ENCODE results near the gene KPNB1.

Gene KPNB1

GRCh38 chr17:47695429-47696376 is 46.0 kb downstream of the KPNB1 start:
- H3K4me3 ChIP-seq (ENCODE audit: low read length): peak overlapping the region; percentile 57
- TF ChIP-seq CTCF (conservative IDR thresholded peaks at IDR 0.05; ENCODE audit: low read depth, low read length): no peak
- no peak for DNase-seq (ENCODE audit: low read depth)

GRCh38 chr17:47696717-47697642 is 47.3 kb downstream of the KPNB1 start:
- H3K4me3 ChIP-seq (ENCODE audit: low read length): no peak overlapping the region
- DNase-seq (ENCODE audit: low read depth): no peak
- no peak for TF ChIP-seq CTCF (conservative IDR thresholded peaks at IDR 0.05; ENCODE audit: low read depth, low read length)

GRCh38 chr17:47697906-47698711 is 48.4 kb downstream of the KPNB1 start:
- H3K4me3 ChIP-seq (ENCODE audit: low read length): no peak overlapping the region
- no peak for TF ChIP-seq CTCF (conservative IDR thresholded peaks at IDR 0.05; ENCODE audit: low read depth, low read length)
- no peak for DNase-seq (ENCODE audit: low read depth)

GRCh38 chr17:47698749-47699535 is 49.2 kb downstream of the KPNB1 start:
- no peak overlapping the region for H3K4me3 ChIP-seq (ENCODE audit: low read length)
- no peak for DNase-seq (ENCODE audit: low read depth)
- peak; percentile 91 for TF ChIP-seq CTCF (conservative IDR thresholded peaks at IDR 0.05; ENCODE audit: low read depth, low read length)

- no peak for TF ChIP-seq CTCF (conservative IDR thresholded peaks at IDR 0.05; ENCODE audit: low read depth, low read length)
- no peak for DNase-seq (ENCODE audit: low read depth)
These were observed 49.8 kb downstream of the KPNB1 start for GRCh38 chr17:47699536-47699840.

More at GRCh38 chr17:47699536-47699840, 49.8 kb downstream of the KPNB1 start:
- H3K4me3 ChIP-seq (ENCODE audit: low read length): no peak overlapping the region
